Cerebellar nuclear complex (tissue), 1 donor: ENCODE data around the gene ETF1.

Experiments
- DNase-seq, 2 experiments: peaks; one replicate each; lab custom pipeline; 2025; lab: John Stamatoyannopoulos, UW

Gene ETF1

DNA sequence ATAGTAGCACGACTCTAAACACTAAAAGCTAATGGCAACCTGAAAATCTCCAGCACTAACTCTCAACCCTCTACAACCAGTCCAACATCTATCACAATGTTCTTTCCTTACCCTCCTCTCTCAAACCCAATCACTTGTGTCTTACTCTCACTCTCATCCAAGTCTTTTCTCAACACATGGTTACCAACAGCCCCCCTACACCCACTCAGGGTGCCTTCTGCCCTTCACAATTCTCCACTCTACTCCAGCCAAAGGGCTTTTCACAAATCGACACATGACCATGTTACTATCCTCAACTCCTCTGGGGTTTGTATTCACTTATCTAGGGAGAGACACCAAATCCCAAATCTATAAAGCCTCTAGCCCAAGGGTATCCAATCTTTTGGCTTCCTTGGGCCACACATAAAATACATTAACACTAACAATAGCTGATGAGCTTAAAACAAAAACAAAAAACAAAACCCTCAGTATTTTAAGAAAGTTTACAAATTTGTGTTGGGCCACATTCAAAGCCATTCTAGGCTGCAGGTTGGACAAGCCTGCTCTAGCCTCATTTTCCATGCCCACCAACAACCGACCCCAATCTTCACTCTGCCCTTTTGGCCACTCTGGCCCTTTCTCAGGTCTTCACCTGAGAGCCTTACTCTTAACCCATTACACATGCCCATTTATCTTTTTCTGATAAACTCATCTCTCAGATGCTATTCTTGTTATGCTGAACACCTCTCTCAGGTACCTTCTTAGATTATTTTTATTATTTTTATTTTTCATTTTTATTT, 20.5 kb upstream of the ETF1 start:
- DNase-seq = no peak

DNA sequence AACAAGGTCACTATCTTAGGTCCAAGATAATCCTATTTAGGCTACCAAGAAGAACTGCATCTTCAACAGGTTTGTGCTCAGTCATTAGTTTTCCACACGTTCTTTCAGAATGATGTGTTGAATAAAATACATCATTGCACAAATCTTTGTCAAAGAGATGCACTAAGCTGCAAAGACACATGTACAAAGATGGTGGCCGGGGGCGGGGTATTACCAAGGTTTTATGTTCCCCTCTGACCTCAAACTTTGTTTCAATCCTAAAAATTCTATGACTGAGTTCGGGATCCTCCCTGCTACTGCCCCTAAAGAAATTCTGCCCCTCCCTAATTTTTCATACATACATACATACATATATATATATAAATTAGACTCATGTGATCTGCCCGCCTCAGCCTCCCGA, 17.9 kb upstream of the ETF1 start:
- DNase-seq = no peak

DNA sequence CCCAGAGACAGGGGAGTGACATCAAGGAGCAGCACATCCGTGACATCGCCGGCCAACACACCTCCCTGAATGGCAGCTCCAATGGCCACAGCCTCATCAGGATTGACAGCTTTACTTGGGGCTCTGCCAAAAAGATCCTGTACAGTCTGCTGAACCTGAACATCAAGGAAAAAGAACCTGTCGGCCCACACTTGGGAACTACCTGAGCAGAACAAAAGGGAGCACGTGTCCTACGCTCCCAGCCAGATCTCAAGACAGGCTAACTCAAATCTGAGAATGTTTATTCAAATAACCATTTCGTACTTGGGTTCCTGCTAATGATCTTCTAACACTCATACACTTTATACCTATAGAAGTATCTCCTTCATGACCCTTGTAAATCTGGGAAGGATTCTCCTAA, 16.9 kb upstream of the ETF1 start:
- DNase-seq = no peak

DNA sequence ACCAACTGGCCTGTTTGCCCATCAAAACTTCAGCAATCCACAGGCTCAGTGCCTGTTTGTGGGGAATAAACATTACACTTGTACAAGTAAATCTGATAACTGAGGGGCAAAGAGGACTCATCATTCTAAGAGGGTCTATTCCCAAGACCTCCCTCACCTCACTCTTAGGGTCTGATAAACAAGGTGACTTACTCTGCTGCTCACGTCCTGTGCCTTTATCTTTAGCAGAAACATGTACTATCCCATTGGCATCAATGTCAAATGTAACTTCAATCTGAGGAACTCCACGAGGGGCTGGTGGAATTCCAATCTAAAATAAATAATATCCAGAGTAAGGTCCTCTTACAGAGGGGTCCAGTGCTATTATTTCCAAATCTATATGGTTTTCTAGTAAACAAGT, 14.6 kb upstream of the ETF1 start:
- DNase-seq = no peak

DNA sequence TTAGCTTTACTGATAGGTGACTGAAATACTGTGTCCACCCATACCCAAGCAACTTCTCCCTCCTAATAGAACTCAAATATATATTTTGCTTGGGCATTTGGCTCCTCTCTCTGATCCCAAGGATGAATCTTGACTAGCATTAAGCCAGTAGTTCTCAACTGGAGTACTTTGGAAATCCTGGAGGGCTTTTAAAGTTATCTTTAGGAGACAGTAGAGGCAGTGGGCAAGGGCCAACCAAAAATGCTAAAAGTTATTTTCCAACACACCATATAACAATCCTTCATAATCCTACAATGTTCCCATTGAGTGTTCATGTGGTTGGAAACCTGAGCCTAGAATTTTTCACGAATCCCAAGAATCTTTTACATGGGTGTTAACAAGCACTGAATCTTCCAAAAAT, 11.1 kb upstream of the ETF1 start:
- no peak for DNase-seq

DNA sequence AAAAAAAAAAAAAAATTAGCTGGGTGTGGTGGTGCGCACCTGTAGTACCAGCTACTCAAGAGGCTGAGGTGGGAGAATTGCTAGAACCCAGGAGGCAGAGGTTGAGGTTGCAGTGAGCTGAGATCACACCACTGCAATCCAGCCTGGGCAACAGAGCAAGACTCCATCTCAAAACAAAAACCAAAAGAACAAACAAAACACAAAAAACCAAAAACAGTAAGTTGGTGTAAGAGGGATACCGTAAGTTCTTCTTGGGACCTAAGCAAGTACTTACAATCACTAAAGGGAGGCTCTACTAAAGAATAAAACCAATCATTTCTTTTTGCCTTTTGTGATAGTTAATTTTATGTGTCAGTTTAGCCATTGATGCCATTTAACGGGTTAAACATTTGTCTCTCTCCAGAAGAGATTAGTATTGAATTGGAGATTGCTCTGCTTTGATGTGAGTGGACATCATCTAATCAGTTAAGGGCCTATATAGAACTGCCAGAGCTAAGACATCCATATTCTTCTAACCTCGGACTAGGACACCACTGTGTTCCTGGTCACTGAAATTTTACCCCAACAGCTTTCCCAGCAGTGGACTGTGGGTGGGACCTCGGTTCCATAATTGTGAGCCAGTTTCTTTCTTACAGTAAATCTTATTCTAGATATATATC, 10.5 kb upstream of the ETF1 start:
- no peak for DNase-seq

DNA sequence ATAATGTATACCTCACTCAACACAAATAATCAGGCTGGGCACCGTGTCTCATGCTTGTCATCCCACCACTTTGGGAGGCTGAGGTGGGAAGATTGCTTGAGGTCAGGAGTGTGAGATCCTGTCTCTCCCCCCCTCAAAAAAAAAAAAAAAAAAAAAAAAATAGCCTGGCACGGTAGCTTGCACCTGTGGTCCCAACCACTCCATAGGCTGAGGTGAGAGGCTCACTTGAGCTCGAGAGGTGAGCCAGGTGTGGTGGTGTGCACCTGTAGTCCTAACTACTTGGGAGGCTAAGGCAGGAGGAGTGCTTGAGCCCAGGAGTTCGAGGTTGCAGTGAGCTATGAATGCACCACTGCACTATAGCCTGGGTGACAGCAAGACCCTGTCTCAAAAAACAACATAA, 9.6 kb upstream of the ETF1 start:
- DNase-seq = no peak

DNA sequence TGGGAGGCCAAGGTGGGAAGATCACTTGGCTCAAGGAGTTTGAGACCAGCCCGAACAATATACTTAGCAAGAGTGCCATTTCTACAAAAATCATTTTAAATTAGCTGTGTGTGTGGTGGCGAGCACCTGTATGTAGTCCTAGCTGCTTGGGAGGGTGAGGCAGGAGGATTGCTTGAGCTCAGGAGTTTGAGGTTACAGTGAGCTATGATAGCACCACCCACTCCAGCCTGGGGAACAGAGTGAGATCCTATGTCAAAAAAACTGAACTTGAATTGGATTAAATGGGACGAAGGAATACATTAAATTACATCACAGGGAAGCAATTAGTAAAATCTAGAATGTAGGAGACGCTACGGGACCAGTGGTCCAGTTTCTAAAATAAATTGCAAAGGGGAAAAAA, 6.4 kb upstream of the ETF1 start:
- no peak for DNase-seq

DNA sequence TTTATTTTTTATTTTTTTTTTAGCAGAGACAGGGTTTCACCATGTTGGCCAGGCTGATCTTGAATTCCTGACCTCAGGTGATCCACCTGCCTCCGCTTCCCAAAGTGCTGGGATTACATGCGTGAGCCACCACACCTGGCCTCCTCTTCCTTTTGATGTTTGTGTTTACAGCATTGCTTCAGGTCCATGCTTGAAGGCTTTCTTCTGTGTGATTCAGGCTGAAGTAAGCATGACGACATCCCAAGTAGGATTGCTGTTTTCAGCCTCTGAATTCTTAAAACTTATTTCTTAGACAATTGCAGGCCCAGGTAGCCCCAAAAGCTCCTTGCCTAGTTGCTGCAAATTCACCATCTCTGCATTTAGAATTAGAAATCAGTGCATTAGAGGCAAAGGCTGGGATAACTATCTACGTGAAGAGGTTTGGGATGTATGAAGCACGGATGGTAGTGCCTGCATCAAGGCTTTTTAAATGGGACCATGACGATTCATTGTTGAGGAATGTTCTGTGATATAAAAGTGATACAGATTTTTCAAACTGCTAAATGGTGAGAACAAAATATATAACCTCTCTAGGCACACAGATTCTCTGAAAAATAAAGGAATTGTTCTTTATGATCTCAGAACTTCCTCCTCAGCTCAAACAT, 3.0 kb upstream of the ETF1 start:
- DNase-seq = no peak

DNA sequence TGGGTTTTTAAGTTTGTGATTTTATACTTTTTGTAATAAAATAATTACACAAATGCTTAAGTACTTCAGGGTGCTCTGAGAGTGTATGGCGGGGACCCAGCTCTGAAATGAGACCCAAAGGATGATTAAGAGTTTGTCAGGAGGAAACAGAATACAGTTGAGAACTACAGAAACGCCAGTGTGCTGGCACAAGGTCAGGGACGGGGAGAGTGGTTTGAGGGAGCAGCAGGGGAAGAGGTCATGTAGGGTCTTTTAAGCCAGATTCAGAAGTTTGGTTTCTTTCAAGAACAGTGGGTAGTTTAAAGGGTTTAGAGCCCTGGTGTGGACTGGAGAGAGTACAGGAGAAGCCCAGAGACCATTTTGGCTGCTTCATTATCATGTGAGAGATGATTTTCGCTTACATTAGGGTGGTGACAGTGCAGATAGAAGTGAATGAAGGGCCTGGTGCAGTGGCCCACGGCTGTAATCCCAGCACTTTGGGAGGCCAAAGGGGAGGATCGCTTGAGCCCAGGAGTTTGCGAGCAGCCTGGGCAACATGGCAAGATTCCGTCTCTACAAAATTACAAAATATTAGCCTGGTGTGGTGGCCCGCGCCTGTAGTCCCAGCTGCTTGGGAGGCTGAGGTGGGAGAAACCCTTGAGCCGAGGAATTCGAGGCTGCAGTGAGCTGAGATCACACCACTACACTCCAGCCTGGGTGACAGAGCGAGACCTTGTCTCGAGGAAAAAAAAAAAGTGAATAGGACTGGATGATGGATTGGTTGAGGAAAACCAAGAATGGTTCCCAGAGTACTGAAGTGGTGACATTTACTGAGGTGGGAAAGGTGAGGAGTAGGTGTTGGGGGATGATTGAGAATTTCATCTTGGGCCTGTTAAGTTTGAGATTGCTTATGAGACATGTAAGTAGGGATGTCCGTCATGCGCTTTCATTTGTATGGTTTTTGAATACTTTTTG, 1.4 kb upstream of the ETF1 start:
- no peak for DNase-seq

DNA sequence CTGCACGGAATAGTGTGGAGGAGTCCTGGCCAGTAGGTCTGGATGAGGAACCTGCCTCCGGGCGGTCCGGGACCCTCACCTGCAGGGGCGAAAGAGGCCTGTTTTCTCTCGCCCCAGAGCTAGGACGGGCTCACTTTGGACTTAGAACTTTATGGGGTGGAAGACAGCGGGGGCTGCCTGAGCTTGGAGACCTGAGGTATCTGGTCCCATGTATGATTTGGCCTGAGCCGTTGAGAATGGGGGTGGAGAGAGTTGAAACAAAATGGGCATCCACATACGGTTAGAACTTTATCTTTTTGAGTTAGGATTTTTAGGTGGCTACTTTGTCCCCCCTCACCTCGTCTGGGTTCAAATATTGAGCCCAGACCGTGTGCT, 681 bp upstream of the ETF1 start:
- no peak for DNase-seq

DNA sequence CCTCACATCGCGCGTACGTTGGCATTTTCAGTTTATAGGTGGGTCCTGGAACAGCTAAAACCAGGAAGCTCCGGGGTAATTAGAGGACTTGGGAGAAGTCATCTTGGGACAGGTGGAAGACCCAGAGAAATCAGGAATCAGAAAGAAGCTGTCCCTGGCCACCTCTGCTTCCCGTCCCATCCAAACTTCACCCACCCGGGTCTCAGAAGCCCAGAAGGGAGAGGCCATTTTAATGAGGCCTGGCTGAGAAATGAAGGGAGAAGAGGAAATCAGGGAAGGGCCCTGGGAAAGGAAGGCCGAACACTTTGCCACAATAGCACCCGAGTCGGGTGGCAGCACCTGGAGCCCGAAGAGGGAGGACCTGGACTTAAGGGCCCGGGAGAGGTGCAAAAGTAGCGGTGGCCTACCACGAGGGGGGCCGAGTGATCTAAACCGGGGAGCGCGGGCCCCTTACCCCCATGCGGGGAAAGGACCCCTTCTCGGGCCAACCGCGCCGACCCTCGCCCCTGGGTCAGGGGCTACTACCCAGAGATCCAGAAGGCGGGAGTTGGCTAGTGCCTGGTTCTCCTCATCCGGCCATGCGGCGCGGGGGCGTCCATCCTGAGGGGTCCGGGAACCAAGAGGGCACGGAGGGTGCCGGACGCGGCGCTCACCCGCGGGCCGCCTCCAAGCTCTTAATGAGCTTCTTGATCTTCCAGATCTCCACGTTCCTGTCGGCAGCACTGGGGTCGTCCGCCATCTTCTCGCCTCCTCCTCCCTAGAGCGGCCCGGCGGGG, 668 bp downstream of the ETF1 start:
- DNase-seq = no peak

DNA sequence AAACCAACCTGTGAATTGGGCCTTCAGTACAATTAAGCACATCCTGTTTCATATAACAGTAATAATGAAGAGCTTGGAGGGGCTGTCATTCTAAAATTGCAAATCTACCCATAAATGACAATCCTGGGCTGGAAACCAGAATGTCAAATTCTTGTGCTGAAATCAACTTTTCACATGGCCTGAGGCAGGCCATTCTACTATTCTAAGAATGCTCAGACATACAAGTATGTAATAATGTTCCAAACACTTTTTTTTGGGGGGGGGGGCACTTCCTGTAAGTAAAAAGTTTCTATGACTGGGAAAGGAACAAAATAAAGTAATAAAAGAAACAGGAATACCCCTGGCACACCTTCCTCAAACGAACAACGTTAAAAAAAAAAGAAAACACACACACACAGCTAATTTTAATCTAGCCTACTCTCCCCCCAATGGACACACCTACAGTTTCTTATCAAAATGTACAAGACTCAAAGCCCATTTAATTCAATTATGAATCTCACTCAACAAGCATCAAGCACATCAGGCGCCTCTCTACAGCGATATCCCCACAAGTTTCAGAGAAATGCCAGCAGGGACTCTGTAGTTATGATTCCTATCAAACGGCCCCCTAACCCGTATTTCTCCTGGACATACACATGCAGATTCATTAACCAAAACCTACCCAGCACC, 1.4 kb downstream of the ETF1 start:
- DNase-seq = no peak

DNA sequence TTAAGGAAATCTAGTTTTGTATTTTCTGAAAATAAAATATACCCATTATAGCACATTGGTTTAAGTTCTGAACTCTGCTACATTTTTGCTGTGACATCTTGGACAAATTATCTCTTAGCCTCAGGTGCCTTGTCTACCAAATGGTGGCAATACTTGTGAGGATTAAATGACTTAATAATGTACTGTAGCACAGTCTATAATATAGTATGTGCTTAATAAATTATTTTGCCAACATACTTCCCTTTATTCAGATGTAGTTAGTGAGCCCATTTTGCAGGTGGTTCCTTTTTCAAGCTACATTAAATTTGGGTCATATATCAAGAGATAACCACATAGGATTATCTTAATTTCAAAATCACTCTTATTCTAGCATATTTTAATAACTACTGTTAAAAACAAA, 3.2 kb downstream of the ETF1 start:
- DNase-seq = no peak

DNA sequence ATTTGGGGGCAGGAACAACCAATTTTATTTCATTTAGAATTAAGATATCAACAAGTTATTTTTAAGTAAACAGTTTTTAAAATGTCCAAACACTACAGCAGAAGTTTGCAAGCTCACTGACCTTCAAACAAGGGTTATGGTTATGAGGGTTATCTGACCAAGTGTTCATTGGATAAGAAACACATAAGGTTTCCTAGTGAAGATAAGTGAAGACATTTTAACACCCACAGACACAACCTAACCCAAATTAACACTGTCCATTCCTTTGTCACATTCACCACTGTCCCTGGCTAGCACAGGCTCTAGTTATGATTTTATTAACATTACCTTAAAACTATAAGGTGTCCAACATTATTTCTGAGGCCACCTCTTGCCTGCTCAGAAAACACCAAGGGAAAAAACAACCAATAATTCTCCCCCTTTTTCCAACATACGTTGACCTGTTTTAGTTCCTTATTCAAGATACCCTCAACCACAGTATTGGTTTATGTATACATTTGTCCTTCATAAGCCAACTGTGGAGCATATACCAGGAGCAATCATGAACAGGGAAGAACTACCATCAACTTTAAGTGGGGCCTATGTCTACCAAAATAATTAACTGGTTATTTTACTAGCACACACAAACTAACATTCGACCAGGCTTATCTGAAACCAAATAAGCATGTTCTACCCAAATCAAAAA, 4.0 kb downstream of the ETF1 start:
- no peak for DNase-seq

DNA sequence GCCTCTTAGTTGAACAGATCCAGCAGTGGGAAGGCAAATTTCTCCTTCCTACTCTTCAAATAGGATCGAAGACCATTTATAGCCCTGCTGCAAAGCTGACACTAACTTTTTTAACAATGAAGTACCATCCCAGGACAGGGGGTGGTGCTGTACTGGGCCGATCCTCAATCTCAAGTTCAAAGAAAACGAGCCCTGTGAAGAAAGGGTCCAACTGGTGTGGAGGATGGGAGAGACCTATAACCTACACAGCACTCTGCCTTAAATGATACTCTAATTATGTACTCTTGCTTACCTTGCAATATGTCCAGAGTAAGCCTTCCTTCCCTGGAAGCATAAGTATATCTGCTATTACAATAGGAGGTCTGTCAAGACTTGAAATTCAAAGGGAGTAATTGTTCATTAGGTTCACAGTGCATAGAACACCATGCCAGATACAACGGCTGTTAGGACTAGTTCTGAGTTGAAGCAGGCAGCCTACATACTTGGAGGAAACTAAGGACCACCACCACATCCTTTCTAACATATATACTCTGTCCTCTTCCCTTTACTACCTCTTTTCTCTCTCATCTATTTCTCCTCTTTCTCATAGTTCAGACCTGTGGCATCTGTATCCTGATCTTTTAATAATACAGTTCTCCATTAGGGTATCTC, 6.2 kb downstream of the ETF1 start:
- DNase-seq = no peak

DNA sequence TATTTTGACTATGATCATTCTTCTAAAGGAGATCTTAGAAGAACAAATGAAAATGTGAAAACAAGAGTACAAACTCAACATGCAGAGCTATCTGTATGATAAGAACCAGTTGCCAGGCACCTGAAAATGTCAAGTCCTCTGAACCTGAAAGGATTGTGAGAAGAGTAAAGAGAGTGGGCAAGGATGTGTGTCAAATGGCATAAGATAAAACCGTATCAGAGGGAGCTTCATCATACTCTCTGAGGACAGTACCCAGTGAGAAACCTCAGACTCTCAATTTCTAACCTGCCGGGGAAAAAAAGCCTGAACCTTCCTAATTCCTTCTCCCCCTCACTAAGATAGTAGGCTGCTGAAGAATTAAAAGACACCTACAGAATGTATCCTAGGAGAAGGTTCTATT, 6.8 kb downstream of the ETF1 start:
- DNase-seq = no peak

DNA sequence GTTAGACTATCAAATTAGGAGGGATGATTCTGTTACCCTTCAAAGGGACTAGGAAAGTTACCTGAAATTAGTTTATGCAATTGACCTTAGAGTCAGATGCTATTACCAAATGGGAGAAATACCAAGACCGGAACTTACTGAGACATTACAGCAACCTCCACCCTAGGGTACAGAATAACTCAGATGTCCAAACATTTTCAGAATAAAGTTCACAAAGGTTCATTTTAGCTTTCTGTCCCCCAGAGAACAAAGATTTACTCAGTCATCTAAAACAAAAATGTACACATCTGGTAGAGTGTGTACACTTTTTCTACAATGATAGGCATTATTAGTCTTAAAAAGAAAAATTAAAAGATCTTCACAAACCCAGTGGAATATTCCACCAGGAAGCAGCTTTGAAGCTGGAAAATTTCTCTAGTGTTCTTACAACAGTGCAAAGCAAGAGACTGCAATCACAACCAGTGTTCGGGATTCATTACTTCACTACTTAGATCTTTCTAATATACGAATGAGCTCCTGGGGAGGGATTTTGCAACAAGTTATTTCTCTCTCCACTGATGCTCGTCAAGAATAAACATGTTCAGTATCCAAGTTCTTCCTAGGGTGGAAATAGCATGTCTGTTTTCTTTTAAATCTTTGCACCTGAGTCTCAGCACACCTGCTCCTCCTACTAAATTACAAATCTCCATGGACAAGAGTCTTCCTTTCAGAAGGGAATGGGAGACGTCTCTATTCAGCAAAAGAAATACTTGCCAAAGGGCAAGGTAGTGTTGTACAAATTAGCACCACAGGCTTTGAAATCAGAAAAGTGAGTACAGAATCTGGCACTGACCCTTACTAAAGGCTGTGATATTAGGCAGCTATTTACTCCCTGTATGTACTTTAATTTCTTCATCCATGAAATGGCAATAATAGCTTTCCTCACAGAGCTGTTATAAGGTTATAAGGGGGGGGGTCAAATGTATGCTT, 8.8 kb downstream of the ETF1 start:
- no peak for DNase-seq

DNA sequence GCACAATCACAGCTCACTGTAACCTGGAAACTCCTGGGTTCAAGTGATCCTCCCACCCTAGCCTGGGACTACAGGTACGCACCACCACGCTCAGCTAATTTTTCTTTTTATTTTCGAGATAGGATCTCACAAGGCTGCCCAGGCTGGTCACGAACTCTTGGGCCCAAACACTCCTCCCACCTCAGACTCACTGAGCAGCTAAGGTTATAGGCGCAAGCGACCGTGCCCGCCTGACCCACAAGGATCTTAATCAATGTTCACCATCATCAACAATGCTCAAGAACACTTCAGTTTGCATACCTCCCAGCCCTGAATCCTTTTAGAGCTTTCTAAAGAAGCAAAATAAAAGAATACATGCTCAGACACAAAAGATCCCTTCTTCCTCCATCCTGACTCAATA, 13.2 kb downstream of the ETF1 start:
- no peak for DNase-seq
